ENCODE measurements around the gene EDRF1. TPM values are rescaled to one million over a fixed set of nuclear protein-coding genes. Genes with fewer than 3 reads are reported as not detected.

Gene EDRF1
- total and polyA plus RNA-seq, 2 of the 8 experiments (the other 6 are each of a cell fraction or from before 2014, with no cell fraction given) = 19.9 to 37.8 TPM

DNA sequence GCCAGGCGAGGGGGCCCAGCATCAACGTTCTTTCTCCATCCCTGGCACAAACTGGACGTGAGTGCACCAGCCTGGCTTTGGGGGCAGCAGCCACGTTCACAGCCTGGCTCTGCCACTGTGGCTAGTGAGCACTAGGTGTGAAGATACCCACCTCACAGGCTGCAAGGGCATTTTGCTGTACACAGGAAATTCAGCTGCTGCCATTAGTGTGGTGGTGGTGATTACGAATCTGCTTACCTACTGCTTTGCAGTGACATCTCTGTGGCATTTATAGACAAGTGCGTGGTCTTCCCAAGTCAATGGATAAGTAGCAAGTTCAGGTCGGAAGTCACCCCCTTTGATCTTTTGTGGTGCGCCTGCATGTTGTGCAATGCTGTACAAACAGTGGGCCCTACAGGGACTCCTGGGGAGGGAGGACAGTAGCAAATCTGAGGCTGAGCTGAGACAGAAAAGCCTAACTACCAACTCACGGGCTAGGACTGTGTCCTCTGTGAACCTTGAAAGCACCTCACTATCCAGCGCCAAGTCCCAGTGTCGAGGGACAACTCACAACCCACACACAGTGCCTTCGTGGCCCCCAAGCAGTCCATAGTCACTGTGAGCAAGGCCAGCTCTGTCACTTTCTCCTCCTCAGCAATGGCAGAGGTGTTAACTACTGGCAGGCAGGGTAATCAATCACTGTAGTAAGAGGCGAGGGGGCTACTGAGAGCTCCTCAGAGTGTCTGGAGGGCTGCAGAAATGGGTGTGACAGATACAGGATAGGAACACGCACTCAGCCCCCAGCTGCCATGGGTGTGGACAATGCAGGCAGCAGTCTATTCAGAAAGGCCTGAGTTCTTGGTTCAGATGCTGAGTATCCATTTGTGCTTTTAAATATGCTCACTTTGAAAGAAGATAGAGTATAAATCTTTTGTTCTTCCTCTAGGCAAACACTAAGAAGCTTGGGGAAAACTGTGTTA lies 73.1 kb downstream of the EDRF1 start:
- ChIA-PET POLR2A (ENCODE audit: partially characterized antibody) (interaction anchor here (0.6 to 1.8 kb wide), 3 partner anchors 9 to 149 kb away, joined by 3 to 4 read pairs (median 4); no protein-coding TSS in a partner anchor), CTCF (ENCODE audit: partially characterized antibody) (interaction anchor here (2.1 kb wide), 1 partner anchor 14 kb away, joined by 5 read pairs; no protein-coding TSS in a partner anchor)
- H3K4ac ChIP-seq (replicated peaks; ENCODE audit: insufficient read length, low read depth, low read length) = no peak overlapping the region
- H3K9ac ChIP-seq (replicated peaks in 1 of 4; ENCODE audit: extremely low read depth in 1 of 4, low read depth in 3 of 4, low read length in 3 of 4) = no peak overlapping the region
- H2AK5ac ChIP-seq (ENCODE audit: low read depth, low read length) = no peak overlapping the region
- DNase-seq (ENCODE audit: low read depth in 1 of 2, low spot score in 2 of 2) = no peak
- no peak overlapping the region for H2AFZ ChIP-seq (ENCODE audit: low read length)
- no peak overlapping the region for H4K91ac ChIP-seq (replicated peaks; ENCODE audit: insufficient read length, low read length)
- no peaks in the 10 kb centered on the region; a peak in 1 of 7 replicates for H3K4me1 ChIP-seq (replicated peaks in 1 of 4; ENCODE audit: control insufficient read depth in 3 of 4, insufficient read depth in 4 of 4, low read length in 3 of 4)
- H4K5ac ChIP-seq (ENCODE audit: insufficient read length, low read depth, low read length) = no peak overlapping the region
- TF ChIP-seq SP4 (IDR thresholded peaks at IDR 0.05; ENCODE audit: low read length) (no peak), ZNF274 (IDR thresholded peaks at IDR 0.05; ENCODE audit: borderline replicate concordance, extremely low read depth, low read length) (no peak), HDAC6 (IDR thresholded peaks at IDR 0.05; ENCODE audit: low read depth, low read length) (no peak), CEBPB (IDR thresholded peaks at IDR 0.05; ENCODE audit: low read depth, low read length) (no peak), SP2 (IDR thresholded peaks at IDR 0.05; ENCODE audit: low read length) (no peak)
- no peaks in the 10 kb centered on the region for H3K23me2 ChIP-seq (ENCODE audit: low read depth, low read length)
- no peak overlapping the region for H2BK120ac ChIP-seq (replicated peaks; ENCODE audit: low read depth, low read length)
- H3K9me3 ChIP-seq (ENCODE audit: insufficient read depth in 2 of 2, low read depth in 1 of 2, low read length in 1 of 2) = no peaks in the 10 kb centered on the region
- 89% methylated on average over 14 of the region's 14 CpGs; no CpG with 5 or more reads in 1 of the 2 experiments for WGBS, 2 experiments (ENCODE audit: extremely low coverage in 1 of 2, insufficient coverage in 1 of 2, insufficient read length in 1 of 2, insufficient replicate concordance in 2 of 2, low coverage in 1 of 2, low lambda C conversion rate in 2 of 2, missing lambda C conversion rate in 1 of 2)
- no peak overlapping the region for H3K18ac ChIP-seq (ENCODE audit: extremely low read depth, low read length)
- H3K23ac ChIP-seq (ENCODE audit: insufficient read length) = no peak overlapping the region
- no peak overlapping the region for H3K56ac ChIP-seq (replicated peaks; ENCODE audit: insufficient read length, low read depth, low read length)
- peaks cover under 1 to 4% of the 10 kb centered on the region in 2 experiments for H4K20me1 ChIP-seq (replicated peaks in 1 of 2; ENCODE audit: control insufficient read depth in 1 of 2, insufficient read depth in 2 of 2, low read length in 2 of 2)
- H3K4me2 ChIP-seq (ENCODE audit: insufficient read depth in 1 of 2, low read depth in 2 of 2, low read length in 2 of 2) = no peak overlapping the region
- H3K27ac ChIP-seq (ENCODE audit: low read depth, low read length) = no peak overlapping the region
- H3K79me2 ChIP-seq (ENCODE audit: control insufficient read depth in 1 of 2, insufficient read depth in 2 of 2, low read length in 2 of 2) = no peaks in the 10 kb centered on the region
- no peak overlapping the region for H2BK20ac ChIP-seq (ENCODE audit: low read length)
- H3K4me3 ChIP-seq (ENCODE audit: extremely low read depth in 1 of 4, insufficient read depth in 2 of 4, low read depth in 3 of 4, low read length in 4 of 4) = no peak overlapping the region
- H3K79me1 ChIP-seq (ENCODE audit: low read depth, low read length) = no peaks in the 10 kb centered on the region
- H3K36me3 ChIP-seq (ENCODE audit: control insufficient read depth in 2 of 4, insufficient read depth in 4 of 4, low read length in 3 of 4) = peaks cover 2 to 24% (median 9%) of the 10 kb centered on the region in 4 experiments; a peak in 7 of 8 replicates
- H3K27me3 ChIP-seq (replicated peaks in 1 of 4; ENCODE audit: control insufficient read depth in 3 of 4, extremely low read depth in 1 of 4, insufficient read depth in 3 of 4, low read length in 3 of 4) = no peaks in the 10 kb centered on the region
- no peak for FAIRE-seq
- no peak overlapping the region for H4K8ac ChIP-seq (ENCODE audit: extremely low read depth, insufficient read depth, low read length)
- H2BK5ac ChIP-seq (ENCODE audit: low read depth, low read length) = no peak overlapping the region
- no peak overlapping the region for H3K14ac ChIP-seq (ENCODE audit: insufficient read length)
- H2BK12ac ChIP-seq (ENCODE audit: low read depth, low read length) = no peak overlapping the region
- H2BK15ac ChIP-seq (ENCODE audit: low read length) = no peak overlapping the region
